Dendritic cell treated with granulocyte-macrophage colony-stimulating factor and Interleukin-4, amounts not matched to agents 40 ng/mL and 50 ng/mL, for 4 days (primary cell): ENCODE measurements around the gene PRDX4.
A peak's percentile ranks its signal among the peaks of the same experiment; 100 is the strongest.

Experiments used
- H3K27ac Mint-ChIP-seq: one replicate; pipeline ENCODE4 v1.8.0; 2022; ENCODE audit warnings: mild to moderate bottlenecking, mixed read lengths
- H3K27me3 Mint-ChIP-seq: one replicate; pipeline ENCODE4 v1.8.0; 2022; ENCODE audit warnings: mild to moderate bottlenecking, mixed read lengths
- H3K36me3 Mint-ChIP-seq: one replicate; pipeline ENCODE4 v1.8.0; 2022; ENCODE audit warnings: low read depth, mixed read lengths
- H3K4me1 Mint-ChIP-seq: one replicate; pipeline ENCODE4 v1.8.0; 2022; ENCODE audit warnings: low read depth, mixed read lengths
- H3K4me3 Mint-ChIP-seq: one replicate; pipeline ENCODE4 v1.8.0; 2022; ENCODE audit warnings: mild to moderate bottlenecking, moderate library complexity, mixed read lengths
- H3K9me3 Mint-ChIP-seq: one replicate; pipeline ENCODE4 v1.8.0; 2022; ENCODE audit warnings: mixed read lengths
- intact Hi-C: fragments of 100-400 bp; cut with micrococcal nuclease; formaldehyde crosslinking; loops from one replicate; pipeline ENCODE4 v1.15.0; 2022

PRDX4 gene

DNA sequence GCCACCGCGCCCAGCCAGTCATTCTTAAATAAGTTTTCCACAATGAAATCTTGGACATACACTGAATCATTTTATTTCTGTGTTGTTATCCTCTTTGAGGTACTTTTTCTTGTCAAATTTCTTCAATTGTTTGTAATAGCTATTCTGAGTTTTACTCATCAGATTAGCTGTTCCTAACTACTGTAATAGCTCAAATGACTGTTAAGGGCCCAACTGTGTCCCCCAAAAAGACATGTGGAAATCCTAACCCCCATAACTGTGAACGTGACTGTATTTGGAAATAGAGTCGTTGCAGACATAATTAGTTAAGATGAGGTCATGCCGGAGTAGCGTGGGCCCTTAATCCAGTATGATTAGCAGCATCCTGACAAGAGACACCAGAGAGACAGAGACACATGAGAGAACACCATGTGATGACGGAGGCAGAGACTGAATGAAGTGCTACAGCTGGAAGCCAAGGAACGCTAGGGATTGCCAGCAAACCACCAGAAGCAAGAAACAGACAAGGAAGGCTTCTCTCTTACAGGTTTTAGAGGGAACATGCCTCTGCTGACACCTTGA lies 52.9 kb downstream of the PRDX4 start:
- peaks cover 86% of the 10 kb centered on the region for H3K36me3 Mint-ChIP-seq
- H3K27ac Mint-ChIP-seq, result no peak overlapping the region
- H3K9me3 Mint-ChIP-seq, result no peaks in the 10 kb centered on the region
- intact Hi-C loops, result no loop called here
- H3K4me1 Mint-ChIP-seq, result no peaks in the 10 kb centered on the region
- no peak overlapping the region for H3K4me3 Mint-ChIP-seq
- H3K27me3 Mint-ChIP-seq, result no peaks in the 10 kb centered on the region

DNA sequence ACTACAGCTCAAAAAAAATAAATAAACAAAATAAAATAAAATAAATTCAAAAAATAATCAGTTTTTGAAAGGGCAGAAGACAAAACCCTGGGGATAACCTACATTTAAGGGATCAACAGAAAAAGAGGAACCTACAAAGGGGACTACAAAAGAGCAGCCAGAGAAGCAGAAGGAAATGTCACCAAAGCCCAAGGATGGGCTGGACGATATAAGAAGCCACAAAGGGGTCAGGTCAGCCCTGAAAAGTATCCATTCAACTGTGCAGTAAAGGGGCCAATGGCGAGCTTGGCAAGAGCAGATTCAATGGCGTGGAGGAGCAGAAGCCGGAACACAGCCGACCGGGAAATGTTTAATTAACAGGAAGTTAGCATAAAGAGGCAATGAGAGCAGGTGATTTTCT lies 58.9 kb downstream of the PRDX4 start:
- peak overlapping the region; percentile 69 for H3K27ac Mint-ChIP-seq
- no peaks in the 10 kb centered on the region for H3K27me3 Mint-ChIP-seq
- H3K4me1 Mint-ChIP-seq, result peaks cover 21% of the 10 kb centered on the region
- peaks cover 80% of the 10 kb centered on the region for H3K36me3 Mint-ChIP-seq
- intact Hi-C loops, result no loop called here
- H3K9me3 Mint-ChIP-seq, result no peaks in the 10 kb centered on the region
- H3K4me3 Mint-ChIP-seq, result no peak overlapping the region

DNA sequence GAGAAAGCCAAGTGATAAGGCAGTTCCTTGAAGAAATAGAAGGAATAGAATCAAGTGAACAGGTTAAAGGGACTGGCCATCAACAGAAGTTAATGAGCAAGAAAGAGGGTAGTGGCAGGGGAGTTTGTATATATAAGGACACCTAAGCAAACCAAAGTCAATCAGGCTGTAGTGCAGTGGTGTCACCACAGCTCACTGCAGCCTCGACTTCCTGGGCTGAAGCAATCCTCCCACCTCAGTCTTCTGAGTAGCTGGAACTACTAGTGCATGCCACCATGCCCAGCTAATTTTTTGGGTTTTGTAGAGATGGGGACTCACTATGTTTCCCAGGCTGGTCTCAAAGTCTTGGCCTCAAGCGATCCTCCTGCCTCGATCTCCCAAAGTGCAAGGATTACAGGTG lies 59.9 kb downstream of the PRDX4 start:
- H3K27me3 Mint-ChIP-seq, result no peaks in the 10 kb centered on the region
- peaks cover 83% of the 10 kb centered on the region for H3K36me3 Mint-ChIP-seq
- H3K9me3 Mint-ChIP-seq, result no peaks in the 10 kb centered on the region
- no peak overlapping the region for H3K4me3 Mint-ChIP-seq
- peak overlapping the region; percentile 69 for H3K27ac Mint-ChIP-seq
- intact Hi-C loops, result no loop called here
- peaks cover 21% of the 10 kb centered on the region for H3K4me1 Mint-ChIP-seq

DNA sequence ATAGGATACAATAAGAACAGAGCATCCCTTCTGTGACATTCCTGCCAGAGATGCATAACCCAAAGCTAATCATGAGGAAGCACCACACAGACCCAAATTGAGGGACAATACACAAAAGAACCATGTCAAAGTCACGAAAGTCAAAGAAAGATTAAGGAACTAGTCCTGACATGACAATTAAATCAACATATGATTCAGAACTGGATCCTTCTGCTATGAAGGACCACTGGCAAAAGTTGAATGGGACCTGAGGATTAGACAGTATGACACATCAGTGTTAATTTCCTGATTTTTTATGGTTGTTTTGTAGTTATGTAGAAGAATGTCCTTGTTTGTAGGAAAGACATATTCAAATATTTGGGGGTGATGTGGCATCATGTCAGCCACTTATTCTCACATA lies 61.9 kb downstream of the PRDX4 start:
- H3K27me3 Mint-ChIP-seq, result no peaks in the 10 kb centered on the region
- H3K36me3 Mint-ChIP-seq, result peaks cover 71% of the 10 kb centered on the region
- H3K27ac Mint-ChIP-seq, result no peak overlapping the region
- H3K4me3 Mint-ChIP-seq, result no peak overlapping the region
- no peaks in the 10 kb centered on the region for H3K9me3 Mint-ChIP-seq
- intact Hi-C loops, result no loop called here
- peaks cover 31% of the 10 kb centered on the region for H3K4me1 Mint-ChIP-seq

DNA sequence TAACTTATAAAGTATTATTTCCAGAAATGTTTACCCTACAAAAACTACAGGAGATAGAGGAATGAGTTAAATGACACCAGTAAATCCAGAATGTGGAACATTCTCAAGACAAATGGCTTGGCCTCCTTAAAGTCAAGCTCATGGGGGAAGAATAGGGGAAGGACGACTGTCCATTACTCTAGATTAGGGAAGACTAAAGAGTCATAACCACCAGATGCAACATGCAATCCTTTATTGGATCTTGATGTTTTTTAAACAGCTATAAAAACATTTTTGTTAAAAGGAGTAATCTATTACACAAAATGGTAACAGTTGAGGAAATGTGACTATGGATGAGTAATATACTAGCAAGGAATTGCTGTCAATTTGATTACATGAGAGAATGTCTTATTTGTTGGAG lies 64.7 kb downstream of the PRDX4 start:
- Mint-ChIP-seq H3K36me3 (peaks cover 56% of the 10 kb centered on the region), H3K4me1 (peaks cover 26% of the 10 kb centered on the region), H3K27me3 (no peaks in the 10 kb centered on the region), H3K4me3 (no peak overlapping the region), H3K9me3 (no peaks in the 10 kb centered on the region), H3K27ac (peak overlapping the region; percentile 19)
- intact Hi-C loops, result loop anchor here (5.0 kb wide), 1 partner anchor 50 kb away; the partner anchor contains the start of gene SAT1

DNA sequence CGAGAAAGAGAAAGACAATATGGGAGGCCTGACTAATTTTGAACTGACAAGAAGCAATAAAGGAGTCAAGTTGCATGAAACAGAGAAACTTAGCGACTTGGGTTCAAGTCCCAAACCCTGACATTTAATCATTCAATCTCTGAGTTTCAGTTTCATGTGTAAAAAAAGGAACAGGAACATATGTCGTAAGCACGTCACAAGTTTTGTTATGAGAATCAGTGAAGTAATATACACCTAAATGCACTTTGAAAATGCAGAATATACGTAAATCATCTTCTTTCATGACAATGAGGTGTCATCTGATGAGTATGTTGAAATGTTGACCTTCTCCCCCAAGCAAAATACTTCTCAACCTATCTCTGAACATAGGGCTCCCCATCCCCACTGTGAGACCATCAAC lies 65.4 kb downstream of the PRDX4 start:
- Mint-ChIP-seq H3K27ac (peak overlapping the region; percentile 70), H3K36me3 (peaks cover 54% of the 10 kb centered on the region), H3K4me1 (peaks cover 25% of the 10 kb centered on the region), H3K4me3 (no peak overlapping the region), H3K9me3 (no peaks in the 10 kb centered on the region), H3K27me3 (no peaks in the 10 kb centered on the region)
- intact Hi-C loops, result loop anchor here (5.0 kb wide), 1 partner anchor 50 kb away; the partner anchor contains the start of gene SAT1
